Spleen (tissue), 13 donors: ENCODE measurements around the gene SH2D4B. TPM values are rescaled to one million over a fixed set of nuclear protein-coding genes. Genes with fewer than 3 reads are reported as not detected.

Experiments used
- DNase-seq: peaks from one replicate; pipeline ENCODE4 v3.0.0-alpha.2; 2020
- H3K27ac ChIP-seq, 8 donors: fragments of 200-600 bp; sonication (generic) in 7 of 8; 1 replicate in 4 of 8; 2 replicates in 4 of 8; pipeline versions ENCODE4 v1.5.0 to v1.8.0; 2016 to 2021; ENCODE audit warnings: inconsistent platforms in 4 of 8, mild to moderate bottlenecking in 4 of 8, moderate library complexity in 1 of 8
- H3K27me3 ChIP-seq, 7 donors: fragments of 200-600 bp; sonication (generic) in 6 of 7; replicated peaks in 1 of 7; 1 replicate in 4 of 7; 2 replicates in 3 of 7; pipeline versions ENCODE4 v1.5.0 to v1.8.0; 2016 to 2021; ENCODE audit warnings: inconsistent platforms in 3 of 7, mild to moderate bottlenecking in 1 of 7
- H3K36me3 ChIP-seq, 6 donors: fragments of 200-600 bp; sonication (generic) in 5 of 6; 1 replicate in 4 of 6; 2 replicates in 2 of 6; pipeline versions ENCODE4 v1.5.0 to v1.8.0; 2016 to 2021; ENCODE audit warnings: inconsistent platforms in 2 of 6
- H3K4me1 ChIP-seq, 6 donors: fragments of 200-600 bp; sonication (generic) in 5 of 6; 1 replicate in 3 of 6; 2 replicates in 3 of 6; pipeline versions ENCODE4 v1.5.0 to v1.8.0; 2016 to 2021; ENCODE audit warnings: inconsistent platforms in 3 of 6
- H3K4me3 ChIP-seq, 8 donors: fragments of 200-600 bp; sonication (generic) in 7 of 8; 1 replicate in 4 of 8; 2 replicates in 4 of 8; pipeline versions ENCODE4 v1.5.0 to v1.8.0; 2016 to 2021; ENCODE audit warnings: inconsistent platforms in 4 of 8, mild to moderate bottlenecking in 4 of 8, moderate library complexity in 2 of 8
- H3K9me3 ChIP-seq, 8 donors: fragments of 200-600 bp; sonication (generic) in 7 of 8; 1 replicate in 4 of 8; 2 replicates in 4 of 8; pipeline versions ENCODE4 v1.5.0 to v1.8.0; 2016 to 2021; ENCODE audit warnings: inconsistent platforms in 4 of 8
- CTCF ChIP-seq, 11 experiments: fragments of 200-600 bp in 7 of 11; fragments of 450-650 bp in 4 of 11; sonication (generic) in 4 of 11; IDR thresholded peaks in 8 of 11; conservative IDR thresholded peaks in 3 of 11; 1 replicate in 7 of 11; 2 replicates in 4 of 11; pipeline versions ENCODE4 v1.4.0 to v1.8.0; 2016 to 2021; ENCODE audit warnings: antibody characterized with exemption in 11 of 11, inconsistent platforms in 4 of 11, mild to moderate bottlenecking in 1 of 11
- POLR2A ChIP-seq, 3 donors: fragments of 450-650 bp; IDR thresholded peaks; one replicate each; pipeline ENCODE4 v1.5.1; 2017; ENCODE audit warnings: antibody characterized with exemption in 3 of 3, mild to moderate bottlenecking in 1 of 3
- POLR2AphosphoS5 ChIP-seq, 3 donors: sonication (generic); formaldehyde crosslinking; IDR thresholded peaks; one replicate each; pipeline ENCODE4 v1.5.1; 2017; ENCODE audit warnings: antibody characterized with exemption in 3 of 3
- WGBS, 5 donors: extraction: QIAGEN DNeasy Blood & Tissue Kit in 3 of 5; methylation state at CpG; one replicate each; pipeline versions ENCODE4 v1.1.5 to v1.1.7; 2013 to 2018; 5-methylcytosine and 5-hydroxymethylcytosine counted together
- intact Hi-C: fragments of 100-400 bp; cut with DNase I; formaldehyde crosslinking; loops from one replicate; pipeline ENCODE4 v1.15.0; 2023; ENCODE audit warnings: low total_unique reads
- long read RNA-seq, 2 donors: transcript quantifications; one replicate each; lab custom pipeline, GENCODE V29; 2026
- polyA plus RNA-seq, 3 donors: library from polyadenylated mRNA; stranded (reverse); fragments of 200-250 nt; gene quantifications; one replicate each; pipeline ENCODE4 v1.2.1, GENCODE V29; 2013
- total RNA-seq, 7 donors: library from RNA; depleted of rRNA in 3 of 7; stranded (reverse); fragments of >200 nt in 3 of 7; fragmentation: NEBNext Ultra II Directional in 4 of 7; extraction: Animal tissue kit (Norgen Biotek cat#: 25700) in 4 of 7; gene quantifications; one replicate each; pipeline versions ENCODE4 v1.1.0 to v1.2.1, GENCODE V29; 2016 to 2021
- donor health status: healthy with polysubstance abuse.
- donor health status: DM: no; HTN: no; CAD: no; lungs with moderate emphysema.
- donor health status: DM: no; HTN: no; CAD: no.
- donor health status: Bipolar disorder and iron deficiency.
- donor health status: healthy.
- donor health status: DM: no; HTN: no; CAD: no.
- donor health status: DM: yes; HTN: yes; CAD: no.

SH2D4B gene
- under 1 TPM in 5 of 7 donors, not detected in 2; 0.11 to 0.46 (median 0.21) TPM for total RNA-seq
- under 1 TPM; 0.08 to 0.11 (median 0.10) TPM for polyA plus RNA-seq
- long read RNA-seq, donor 1: 0 reads
- long read RNA-seq, donor 2: 0 reads

DNA sequence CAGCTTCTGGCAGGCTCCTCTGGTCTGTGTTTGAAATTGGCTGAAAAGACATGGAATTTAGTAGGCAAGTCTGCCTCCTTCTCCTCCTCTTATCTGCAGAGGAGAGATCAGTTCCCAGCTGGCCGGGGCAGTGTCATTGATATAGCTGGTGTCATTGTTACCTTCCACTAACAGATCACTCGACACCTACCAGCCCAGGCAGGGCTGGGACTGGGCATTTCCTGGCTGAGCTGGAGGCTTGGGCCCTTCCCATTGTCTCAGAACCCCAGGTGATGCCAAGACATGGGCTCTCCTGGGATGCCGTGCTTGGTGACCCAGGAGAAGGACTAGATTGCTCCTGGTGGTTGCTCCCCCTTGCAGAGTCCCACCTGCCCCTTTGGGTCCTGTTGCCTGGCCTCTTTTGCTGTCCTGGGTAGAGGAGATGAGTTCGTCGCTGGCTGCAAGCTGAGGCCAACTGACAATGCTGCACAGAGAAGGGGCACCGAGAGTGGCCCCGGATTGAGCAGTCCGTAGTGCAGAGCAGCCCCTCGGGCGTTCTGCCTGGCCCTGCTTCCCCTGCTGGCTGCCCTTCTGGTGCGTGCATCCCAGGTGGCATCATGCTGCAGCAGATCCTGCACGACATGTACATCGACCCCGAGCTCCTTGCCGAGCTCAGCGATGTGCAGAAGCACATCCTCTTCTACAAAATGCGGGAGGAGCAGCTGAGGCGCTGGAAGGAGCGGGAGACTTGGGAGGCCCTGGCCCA lies at the start of gene SH2D4B:
TSS of gene SH2D4B (plus strand) at position 167 of the 745 bp plus-strand sequence. CDS start at position 597, 430 bp downstream.
- Histone ChIP-seq H3K4me3 (no peak within 1 kb of the TSS), H3K27ac (peak within 1 kb of the TSS in 1 of 8 donors; percentile 90), H3K27me3 (no peaks in the 10 kb centered on the region), H3K4me1 (peaks cover 0 to 53% (median 25%) of the 10 kb centered on the region in 6 donors), H3K36me3 (no peaks in the 10 kb centered on the region), H3K9me3 (no peaks in the 10 kb centered on the region)
- peak; percentile 77 for DNase-seq
- intact Hi-C loops: no loop called here
- 84 to 94% (median 89%) methylated on average over 11 to 19 of the region's 19 CpGs for WGBS, 5 donors
- TF ChIP-seq POLR2A (IDR thresholded peaks at IDR 0.05) (no peak), CTCF (IDR thresholded peaks at IDR 0.05 in 8 of 11, conservative IDR thresholded peaks at IDR 0.05 in 3 of 11) (no peak), POLR2AphosphoS5 (IDR thresholded peaks at IDR 0.05) (no peak)

- Histone ChIP-seq H3K27me3 (no peaks in the 10 kb centered on the region), H3K36me3 (peaks cover 0 to 45% (median 17%) of the 10 kb centered on the region in 6 donors), H3K27ac (peak overlapping the region; percentile 60 to 96 (median 80)), H3K4me3 (peak overlapping the region in 1 of 8 donors; percentile 48), H3K4me1 (peaks cover 55 to 100% (median 98%) of the 10 kb centered on the region in 6 donors), H3K9me3 (no peaks in the 10 kb centered on the region)
- no peak for TF ChIP-seq POLR2A (IDR thresholded peaks at IDR 0.05)
- TF ChIP-seq POLR2AphosphoS5 (IDR thresholded peaks at IDR 0.05): no peak
- no peak for TF ChIP-seq CTCF (IDR thresholded peaks at IDR 0.05 in 8 of 11, conservative IDR thresholded peaks at IDR 0.05 in 3 of 11)
- peak; percentile 64 for DNase-seq
- intact Hi-C loops: no loop called here
- WGBS, 5 donors: 60 to 78% (median 63%) methylated on average over 6 of the region's 6 CpGs
Measured at GRCh38 chr10:80488539-80489066, 49.1 kb upstream of the SH2D4B start.

GRCh38 chr10:80489371-80490112 lies 48.2 kb upstream of the SH2D4B start:
- WGBS, 5 donors: 95 to 100% (median 97%) methylated on average over 1 to 2 of the region's 2 CpGs
- DNase-seq: peak; percentile 50
- intact Hi-C loops: no loop called here
- Histone ChIP-seq H3K27ac (peak overlapping the region in 7 of 8 donors; percentile 15 to 96 (median 80)), H3K4me1 (peaks cover 57 to 100% (median 98%) of the 10 kb centered on the region in 6 donors), H3K27me3 (no peaks in the 10 kb centered on the region), H3K36me3 (peaks cover 0 to 52% (median 17%) of the 10 kb centered on the region in 6 donors), H3K9me3 (no peaks in the 10 kb centered on the region), H3K4me3 (no peak overlapping the region)
- TF ChIP-seq CTCF (IDR thresholded peaks at IDR 0.05 in 8 of 11, conservative IDR thresholded peaks at IDR 0.05 in 3 of 11): no peak
- peak in 1 of 3 donors; percentile 19 for TF ChIP-seq POLR2AphosphoS5 (IDR thresholded peaks at IDR 0.05)
